ACC112 (cell line): ENCODE measurements around the gene GPR61.

Experiments
- H2AFZ ChIP-seq: fragments of 200-600 bp; sonication (generic); one replicate; pipeline ENCODE4 v1.6.0; 2017; ENCODE audit warnings: antibody characterized with exemption, low read length; ENCODE audit not compliant: unreplicated experiment
- H3K27ac ChIP-seq: fragments of 200-600 bp; sonication (generic); 2 replicates; pipeline ENCODE4 v1.5.1; 2014; ENCODE audit warnings: low read depth, mild to moderate bottlenecking, antibody characterized with exemption, low read length, moderate library complexity
- H3K27me3 ChIP-seq: fragments of 200-600 bp; sonication (generic); 2 replicates; pipeline ENCODE4 v1.6.1; 2014; ENCODE audit warnings: mild to moderate bottlenecking, antibody characterized with exemption, low read length, moderate library complexity, mixed read lengths; ENCODE audit not compliant: insufficient read depth
- H3K36me3 ChIP-seq: fragments of 200-600 bp; sonication (generic); 2 replicates; pipeline ENCODE4 v1.6.1; 2016; ENCODE audit warnings: mild to moderate bottlenecking, antibody characterized with exemption, low read length, moderate library complexity, mixed read lengths; ENCODE audit not compliant: insufficient read depth
- H3K4me1 ChIP-seq: fragments of 200-600 bp; sonication (generic); one replicate; pipeline ENCODE4 v1.6.1; 2016; ENCODE audit warnings: low read length, mixed read lengths; ENCODE audit not compliant: insufficient read depth, unreplicated experiment, control insufficient read depth
- H3K4me3 ChIP-seq: fragments of 200-600 bp; sonication (generic); 2 replicates; pipeline ENCODE4 v1.5.1; 2014; ENCODE audit warnings: mild to moderate bottlenecking, low read depth, low read length
- H3K79me2 ChIP-seq: fragments of 200-600 bp; sonication (generic); one replicate; pipeline ENCODE4 v1.6.0; 2016; ENCODE audit warnings: low read length; ENCODE audit not compliant: control insufficient read depth, unreplicated experiment, insufficient read depth

Gene GPR61

DNA sequence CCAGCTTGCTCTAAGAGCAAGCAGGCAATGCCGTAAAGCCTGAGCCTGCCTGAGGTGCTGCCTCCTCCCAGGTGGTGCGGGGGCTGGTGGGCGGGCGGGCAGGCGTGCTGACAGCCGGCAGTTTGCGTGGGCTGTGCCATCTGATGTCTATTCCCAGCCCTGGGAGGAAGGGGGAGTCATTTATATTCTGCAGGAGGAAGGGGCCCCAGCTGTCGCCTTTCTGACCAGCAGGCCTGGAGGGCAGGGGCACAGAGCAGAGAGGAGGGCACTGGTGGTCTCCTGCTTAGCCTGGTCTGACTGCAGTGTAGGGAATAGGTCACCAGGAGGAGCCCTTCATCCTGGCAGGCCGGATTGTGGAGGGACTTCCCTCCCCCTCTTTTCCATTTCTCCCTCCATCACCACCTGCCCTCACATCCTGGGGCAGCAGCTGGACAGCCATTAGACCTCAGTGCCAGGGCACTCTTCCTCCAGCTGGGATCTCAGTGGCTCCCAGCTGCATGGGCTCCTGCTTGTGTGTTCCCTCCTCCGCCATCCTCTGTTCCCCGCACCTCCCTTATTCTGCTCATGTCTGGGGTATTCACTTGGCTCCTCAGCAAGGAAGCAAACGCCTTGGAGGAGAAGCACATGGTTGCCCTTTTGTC lies 41.4 kb upstream of the GPR61 start:
- no peak overlapping the region for H2AFZ ChIP-seq
- H3K27me3 ChIP-seq = no peaks in the 10 kb centered on the region
- H3K4me3 ChIP-seq = no peak overlapping the region
- peaks cover 10% of the 10 kb centered on the region for H3K4me1 ChIP-seq
- no peak overlapping the region for H3K27ac ChIP-seq
- peaks cover 6% of the 10 kb centered on the region for H3K79me2 ChIP-seq
- no peaks in the 10 kb centered on the region for H3K36me3 ChIP-seq

- H3K79me2 ChIP-seq = peaks cover 6% of the 10 kb centered on the region
- H3K4me1 ChIP-seq = peaks cover 6% of the 10 kb centered on the region
- no peaks in the 10 kb centered on the region for H3K36me3 ChIP-seq
- H3K4me3 ChIP-seq = no peak overlapping the region
- H3K27ac ChIP-seq = no peak overlapping the region
- no peaks in the 10 kb centered on the region for H3K27me3 ChIP-seq
- no peak overlapping the region for H2AFZ ChIP-seq
Measured at GRCh38 chr1:109499081-109499480, 40.6 kb upstream of the GPR61 start.

- H3K4me1 ChIP-seq = peaks cover 2% of the 10 kb centered on the region
- no peak overlapping the region for H3K4me3 ChIP-seq
- peaks cover 5% of the 10 kb centered on the region for H3K79me2 ChIP-seq
- H3K27me3 ChIP-seq = no peaks in the 10 kb centered on the region
- H2AFZ ChIP-seq = no peak overlapping the region
- H3K27ac ChIP-seq = no peak overlapping the region
- H3K36me3 ChIP-seq = no peaks in the 10 kb centered on the region
Measured at GRCh38 chr1:109499661-109500536, 39.8 kb upstream of the GPR61 start.

- Histone ChIP-seq H3K27ac (no peak overlapping the region), H3K36me3 (no peaks in the 10 kb centered on the region), H3K4me3 (no peak overlapping the region), H3K27me3 (no peaks in the 10 kb centered on the region), H3K79me2 (no peaks in the 10 kb centered on the region), H3K4me1 (no peaks in the 10 kb centered on the region), H2AFZ (no peak overlapping the region)
Measured at GRCh38 chr1:109500941-109501381, 38.7 kb upstream of the GPR61 start.

DNA sequence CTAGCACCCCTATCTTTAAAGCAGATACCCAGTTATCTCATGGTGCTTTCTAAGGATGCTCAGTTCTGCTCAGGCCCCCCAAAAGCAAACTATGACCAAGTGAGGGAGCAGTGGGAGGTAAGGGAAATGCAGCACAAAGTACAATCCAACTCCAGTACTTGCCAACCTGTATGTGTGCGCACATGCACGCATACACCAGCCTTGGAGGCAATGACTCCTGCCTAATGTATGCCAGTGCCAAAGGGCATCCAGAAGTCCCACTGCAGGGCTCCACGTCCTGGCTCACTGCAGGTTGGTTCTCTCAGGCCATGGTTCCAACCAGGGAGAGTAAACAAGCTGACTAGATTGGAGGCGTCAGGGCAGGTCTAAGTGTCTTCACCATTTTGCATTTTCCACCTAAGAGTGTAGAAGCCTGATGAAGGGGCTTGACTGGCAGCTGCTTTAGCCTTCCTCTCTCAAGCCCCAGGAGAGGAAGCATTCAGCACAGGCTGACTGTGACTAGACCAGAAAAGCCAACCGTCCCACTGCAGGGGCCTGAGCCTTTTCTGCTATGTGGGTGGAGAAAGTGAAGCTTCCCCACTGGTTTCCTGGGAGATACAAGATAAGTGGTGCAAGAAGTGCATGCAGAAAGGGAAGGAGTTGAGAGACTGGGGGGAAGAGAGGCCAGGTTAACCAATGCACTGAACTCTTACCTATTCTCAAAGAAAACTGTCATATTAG lies 37.9 kb upstream of the GPR61 start:
- no peak overlapping the region for H3K4me3 ChIP-seq

GRCh38 chr1:109502364-109502851 lies 37.3 kb upstream of the GPR61 start:
- Histone ChIP-seq H2AFZ (no peak overlapping the region), H3K36me3 (no peaks in the 10 kb centered on the region), H3K27ac (no peak overlapping the region), H3K4me1 (no peaks in the 10 kb centered on the region), H3K79me2 (no peaks in the 10 kb centered on the region), H3K27me3 (peaks cover 5% of the 10 kb centered on the region; the same call in 1 of the 2 replicates), H3K4me3 (no peak overlapping the region)

More for the DNA sequence above, 37.9 kb upstream of the GPR61 start:
- no peaks in the 10 kb centered on the region for H3K27me3 ChIP-seq
- H3K4me1 ChIP-seq = no peaks in the 10 kb centered on the region
- H3K79me2 ChIP-seq = no peaks in the 10 kb centered on the region
- no peak overlapping the region for H3K27ac ChIP-seq
- no peak overlapping the region for H2AFZ ChIP-seq
- no peaks in the 10 kb centered on the region for H3K36me3 ChIP-seq

DNA sequence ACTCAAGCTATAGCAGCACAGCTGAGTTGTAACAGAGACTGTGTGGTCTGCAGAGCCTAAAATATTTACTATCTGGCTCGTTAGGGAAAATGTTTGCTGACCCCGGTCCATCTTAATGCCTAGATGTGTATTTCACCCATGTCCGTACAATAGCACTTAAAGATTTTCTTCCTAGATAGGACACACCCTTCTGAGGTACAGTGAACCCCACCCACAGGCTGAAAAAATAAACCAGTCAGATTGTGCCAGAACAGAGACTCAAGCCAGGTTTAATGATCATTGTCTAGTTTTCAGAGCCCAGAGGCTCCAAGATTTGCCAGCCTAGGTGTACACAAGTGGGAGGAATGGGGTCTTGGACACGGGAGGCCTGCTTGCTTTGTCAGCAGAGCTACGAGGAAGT lies 35.7 kb upstream of the GPR61 start:
- Histone ChIP-seq H3K36me3 (no peaks in the 10 kb centered on the region), H3K79me2 (no peaks in the 10 kb centered on the region), H3K4me3 (no peak overlapping the region), H3K27ac (no peak overlapping the region), H3K27me3 (peaks cover 19% of the 10 kb centered on the region), H3K4me1 (no peaks in the 10 kb centered on the region), H2AFZ (no peak overlapping the region)

GRCh38 chr1:109504974-109505373 lies 34.7 kb upstream of the GPR61 start:
- Histone ChIP-seq H3K27me3 (peaks cover 27% of the 10 kb centered on the region), H3K4me1 (peaks cover 2% of the 10 kb centered on the region), H3K36me3 (no peaks in the 10 kb centered on the region), H3K79me2 (no peaks in the 10 kb centered on the region), H2AFZ (no peak overlapping the region), H3K27ac (no peak overlapping the region), H3K4me3 (no peak overlapping the region)

GRCh38 chr1:109508001-109508872 lies 31.4 kb upstream of the GPR61 start:
- no peaks in the 10 kb centered on the region for H3K79me2 ChIP-seq
- no peak overlapping the region for H3K4me3 ChIP-seq
- no peaks in the 10 kb centered on the region for H3K36me3 ChIP-seq
- H3K27ac ChIP-seq = no peak overlapping the region
- H2AFZ ChIP-seq = no peak overlapping the region
- peaks cover 46% of the 10 kb centered on the region for H3K27me3 ChIP-seq
- peaks cover 8% of the 10 kb centered on the region for H3K4me1 ChIP-seq

- Histone ChIP-seq H3K4me1 (peaks cover 8% of the 10 kb centered on the region), H3K79me2 (no peaks in the 10 kb centered on the region), H2AFZ (no peak overlapping the region), H3K27me3 (peaks cover 46% of the 10 kb centered on the region), H3K27ac (no peak overlapping the region), H3K36me3 (no peaks in the 10 kb centered on the region), H3K4me3 (peak overlapping the region; percentile 75; the same call in 1 of the 2 replicates)
Measured at GRCh38 chr1:109508873-109509175, 30.8 kb upstream of the GPR61 start.
